SU-DHL-6 (cell line): Measurements from ENCODE around the gene OLFML2B.

Experiments
- CTCF ChIP-seq: fragments of 200-600 bp; sonication (generic); IDR thresholded peaks from one replicate; pipeline ENCODE4 v1.5.1; 2017; ENCODE audit warnings: antibody characterized with exemption, mild to moderate bottlenecking, low read length, moderate library complexity; ENCODE audit not compliant: insufficient read depth, poor library complexity, severe bottlenecking
- EZH2phosphoT487 ChIP-seq: fragments of 200-600 bp; sonication (generic), shearing (Covaris generic); conservative IDR thresholded peaks from 2 replicates; pipeline ENCODE4 v1.6.1; 2018; ENCODE audit warnings: mild to moderate bottlenecking, antibody characterized with exemption, low read length, moderate library complexity, mixed read lengths

- TF ChIP-seq CTCF (no peak), EZH2phosphoT487 (no peak)
Observed at GRCh38 chr1:161987872-161988271, 35.8 kb downstream of the OLFML2B start.
